A549 (cell line): ENCODE measurements around the gene SMARCB1. TPM values are rescaled to one million over a fixed set of nuclear protein-coding genes. Genes with fewer than 3 reads are reported as not detected.

ENCODE experiments used
- ATAC-seq, 2 experiments: fragments of 200-7000 bp in 1 of 2; fragments of >200 bp in 1 of 2; cut with Nextera tagmentation in 1 of 2; cut with Tn5 transposase in 1 of 2; 3 replicates each; pipeline versions ENCODE4 v1.8.0 to v1.9.1; 2018 to 2020; ENCODE audit warnings: mild to moderate bottlenecking in 1 of 2, moderate library complexity in 1 of 2
- CTCF ChIA-PET: fragments of 300-600 bp; sonication (Branson Sonifier 250); formaldehyde crosslinking; extraction: SDS; loops from one replicate; lab custom pipeline; 2021; ENCODE audit warnings: antibody characterized with exemption, inconsistent platforms; lab: Yijun Ruan, JAX
- POLR2A ChIA-PET: fragments of 350-600 bp; formaldehyde crosslinking; extraction: SDS; loops from one replicate; lab custom pipeline; 2021; ENCODE audit warnings: antibody characterized with exemption, inconsistent platforms; lab: Yijun Ruan, JAX
- DNase-seq, 2 experiments: peaks; one replicate each; pipeline versions ENCODE4 v3.0.0 to v3.0.0-alpha.2; 2011 to 2016; ENCODE audit warnings: low read depth in 1 of 2, low spot score in 1 of 2
- FAIRE-seq: peaks from 2 replicates; lab custom pipeline; 2011; peaks lifted over from hg19 to GRCh38; lab: Jason Lieb, UNC
- H3K27ac ChIP-seq, 2 experiments: fragments of >200 bp; sonication (Bioruptor Twin); formaldehyde crosslinking; 3 replicates each; pipeline ENCODE4 v1.5.1; 2016 to 2017
- H3K4me1 ChIP-seq: fragments of >200 bp; sonication (Bioruptor Twin); formaldehyde crosslinking; 3 replicates; pipeline ENCODE4 v1.6.1; 2016
- H3K4me2 ChIP-seq: fragments of >200 bp; sonication (Bioruptor Twin); formaldehyde crosslinking; 3 replicates; pipeline ENCODE4 v1.6.1; 2016
- H3K4me3 ChIP-seq: fragments of >200 bp; sonication (Bioruptor Twin); formaldehyde crosslinking; 3 replicates; pipeline ENCODE4 v1.5.1; 2016
- H3K9me3 ChIP-seq: fragments of >200 bp; sonication (Bioruptor Twin); formaldehyde crosslinking; 3 replicates; pipeline ENCODE4 v1.6.1; 2016
- CEBPB ChIP-seq, 2 experiments: fragments of >200 bp in 1 of 2; sonication (Bioruptor Twin) in 1 of 2; formaldehyde crosslinking in 1 of 2; IDR thresholded peaks; 2 replicates each; pipeline ENCODE4 v1.6.1; 2012 to 2016
- EHMT2 ChIP-seq: fragments of 200-600 bp; sonication (generic); IDR thresholded peaks from 2 replicates; pipeline ENCODE4 v1.6.1; 2016; ENCODE audit warnings: antibody characterized with exemption, low read depth, mild to moderate bottlenecking, moderate library complexity
- EP300 ChIP-seq, 2 experiments: fragments of >200 bp; sonication (Bioruptor Twin); formaldehyde crosslinking; IDR thresholded peaks; 2 replicates in 1 of 2; 3 replicates in 1 of 2; pipeline ENCODE4 v1.6.1; 2016 to 2017
- ESRRA ChIP-seq: fragments of 150-350 bp; IDR thresholded peaks from 2 replicates; pipeline ENCODE4 v1.6.1; 2014; ENCODE audit warnings: mild to moderate bottlenecking, low read length, borderline replicate concordance
- FOSB ChIP-seq: fragments of 250-450 bp; sonication (Bioruptor Pico); IDR thresholded peaks from 2 replicates; pipeline ENCODE4 v1.5.0; 2020; ENCODE audit warnings: mild to moderate bottlenecking, moderate library complexity
- HDAC2 ChIP-seq: fragments of 200-600 bp; sonication (generic); IDR thresholded peaks from 2 replicates; pipeline ENCODE4 v1.6.1; 2016
- HOXA7 ChIP-seq: fragments of 250-450 bp; sonication (Bioruptor Pico); IDR thresholded peaks from 2 replicates; pipeline ENCODE4 v1.5.0; 2020; ENCODE audit warnings: mild to moderate bottlenecking, moderate library complexity
- HOXB13 ChIP-seq: fragments of 250-450 bp; sonication (Bioruptor Pico); IDR thresholded peaks from 2 replicates; pipeline ENCODE4 v1.5.0; 2020; ENCODE audit warnings: low read depth, mild to moderate bottlenecking, moderate library complexity
- MAFK ChIP-seq: fragments of 450-650 bp; IDR thresholded peaks from 2 replicates; pipeline ENCODE4 v1.6.1; 2014; ENCODE audit not compliant: partially characterized antibody
- MAZ ChIP-seq: fragments of 150-350 bp; IDR thresholded peaks from 2 replicates; pipeline ENCODE4 v1.6.1; 2014; ENCODE audit warnings: antibody characterized with exemption, low read depth, low read length, borderline replicate concordance
- MYC ChIP-seq: IDR thresholded peaks from 2 replicates; pipeline ENCODE4 v1.6.1; 2012; ENCODE audit warnings: mild to moderate bottlenecking, inconsistent platforms, low read length, improper control_type of control experiment, borderline replicate concordance
- NR3C1 ChIP-seq: fragments of >200 bp; sonication (Bioruptor Twin); formaldehyde crosslinking; IDR thresholded peaks from 3 replicates; pipeline ENCODE4 v1.6.1; 2017
- POLR2A ChIP-seq: IDR thresholded peaks from 2 replicates; pipeline ENCODE4 v1.6.1; 2012; ENCODE audit warnings: mild to moderate bottlenecking, low read length
- POLR2AphosphoS2 ChIP-seq: conservative IDR thresholded peaks from 2 replicates; pipeline ENCODE4 v1.6.1; 2012; ENCODE audit warnings: low read length, improper control_type of control experiment, inconsistent platforms
- RAD21 ChIP-seq, 2 experiments: fragments of >200 bp in 1 of 2; sonication (Bioruptor Twin) in 1 of 2; formaldehyde crosslinking in 1 of 2; IDR thresholded peaks in 1 of 2; conservative IDR thresholded peaks in 1 of 2; 2 replicates in 1 of 2; 3 replicates in 1 of 2; pipeline ENCODE4 v1.6.1; 2012 to 2018; ENCODE audit warnings: inconsistent platforms in 1 of 2
- RARB ChIP-seq: fragments of 250-450 bp; sonication (Bioruptor Pico); IDR thresholded peaks from 2 replicates; pipeline ENCODE4 v1.8.0; 2021; ENCODE audit warnings: mild to moderate bottlenecking, moderate library complexity
- RNF2 ChIP-seq: fragments of 200-600 bp; sonication (generic); IDR thresholded peaks from 2 replicates; pipeline ENCODE4 v1.6.1; 2016; ENCODE audit warnings: low read depth, mild to moderate bottlenecking, antibody characterized with exemption, moderate library complexity, borderline replicate concordance
- ZC3H11A ChIP-seq: fragments of 450-650 bp; IDR thresholded peaks from 2 replicates; pipeline ENCODE4 v1.6.1; 2014; ENCODE audit warnings: antibody characterized with exemption, mild to moderate bottlenecking
- ZFP36 ChIP-seq: fragments of 450-650 bp; IDR thresholded peaks from 2 replicates; pipeline ENCODE4 v1.6.1; 2014; ENCODE audit warnings: borderline replicate concordance; ENCODE audit not compliant: partially characterized antibody
- WGBS: methylation state at CpG from one replicate; pipeline ENCODE4 v1.1.6; 2017; ENCODE audit errors: missing lambda C conversion rate; 5-methylcytosine and 5-hydroxymethylcytosine counted together
- polyA plus RNA-seq, 4 experiments: library from polyadenylated mRNA; depleted of rRNA in 3 of 4; stranded (reverse); fragments of >200 nt; fragmentation: RNase III in 1 of 4; extraction: RNeasy Plus Mini Kit Qiagen cat#74134 plus additional on column Dnase treatment in 1 of 4; gene quantifications; 2 replicates in 3 of 4; 3 replicates in 1 of 4; pipeline ENCODE4 v1.2.3, GENCODE V29; 2011 to 2017
- TF ChIP-seq, protein P1 (sequence below): fragments of 200-600 bp; sonication (generic); IDR thresholded peaks from 2 replicates; pipeline ENCODE4 v1.6.1; 2016; ENCODE audit warnings: antibody characterized with exemption, mild to moderate bottlenecking, moderate library complexity
- TF ChIP-seq, protein P2 (sequence below): IDR thresholded peaks from 2 replicates; pipeline ENCODE4 v1.6.1; 2012
- TF ChIP-seq, protein P3 (sequence below): IDR thresholded peaks from 2 replicates; pipeline ENCODE4 v1.6.1; 2012; ENCODE audit warnings: low read depth, borderline replicate concordance
- TF ChIP-seq, protein P4 (sequence below): fragments of >200 bp; sonication (Bioruptor Twin); formaldehyde crosslinking; IDR thresholded peaks from 3 replicates; pipeline ENCODE4 v1.5.1; 2016
- TF ChIP-seq, protein P5 (sequence below): fragments of 150-350 bp; IDR thresholded peaks from 2 replicates; pipeline ENCODE4 v1.6.1; 2014; ENCODE audit warnings: low read depth, mild to moderate bottlenecking, low read length

The SMARCB1 gene
- polyA plus RNA-seq, 2 of the 4 experiments (the other 2 are of a cell fraction) = 65.6 to 133 TPM

DNA sequence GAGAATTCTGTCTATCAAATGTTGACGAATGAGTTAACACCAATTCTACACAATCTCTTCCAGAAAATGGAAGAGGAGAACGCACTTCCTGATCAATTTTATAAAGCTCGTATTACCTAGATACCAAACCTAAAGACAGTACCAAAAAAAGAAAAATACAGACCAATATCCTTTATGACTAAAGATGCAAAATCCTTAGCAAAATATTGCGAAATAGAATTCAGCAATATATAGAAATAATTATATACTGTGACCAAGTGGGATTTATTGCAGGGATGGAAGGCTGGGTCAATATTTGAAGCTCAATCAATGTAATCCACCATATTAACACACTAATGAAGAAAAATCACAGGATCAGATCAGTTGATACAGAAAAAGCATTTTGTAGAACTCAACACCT lies 25.6 kb downstream of the SMARCB1 start:
- ATAC-seq (no peak), FAIRE-seq (no peak), DNase-seq (no peak)
- ChIA-PET POLR2A (no interaction called here), CTCF (interaction anchor here (2.7 to 3.8 kb wide), 2 partner anchors 37 to 45 kb away, joined by 7 to 18 read pairs; partner anchors contain the start of gene CHCHD10)
- no peak for TF ChIP-seq HOXB13 (CRISPR knock-in tag)
- TF ChIP-seq POLR2A = no peak
- TF ChIP-seq ZFP36 = no peak
- no peak for TF ChIP-seq HOXA7
- peak in 1 of 2 experiments; percentile 47; a peak in 1 of 4 replicates for TF ChIP-seq CEBPB (IDR thresholded peaks at IDR 0.05)
- TF ChIP-seq POLR2AphosphoS2 = no peak
- TF ChIP-seq FOSB (CRISPR knock-in tag) = no peak
- Histone ChIP-seq H3K4me1 (no peaks in the 10 kb centered on the region), H3K27ac (no peak overlapping the region), H3K9me3 (no peaks in the 10 kb centered on the region), H3K4me2 (no peak overlapping the region), H3K4me3 (no peak overlapping the region)
- 92% methylated on average over 4 of the region's 4 CpGs for WGBS

DNA sequence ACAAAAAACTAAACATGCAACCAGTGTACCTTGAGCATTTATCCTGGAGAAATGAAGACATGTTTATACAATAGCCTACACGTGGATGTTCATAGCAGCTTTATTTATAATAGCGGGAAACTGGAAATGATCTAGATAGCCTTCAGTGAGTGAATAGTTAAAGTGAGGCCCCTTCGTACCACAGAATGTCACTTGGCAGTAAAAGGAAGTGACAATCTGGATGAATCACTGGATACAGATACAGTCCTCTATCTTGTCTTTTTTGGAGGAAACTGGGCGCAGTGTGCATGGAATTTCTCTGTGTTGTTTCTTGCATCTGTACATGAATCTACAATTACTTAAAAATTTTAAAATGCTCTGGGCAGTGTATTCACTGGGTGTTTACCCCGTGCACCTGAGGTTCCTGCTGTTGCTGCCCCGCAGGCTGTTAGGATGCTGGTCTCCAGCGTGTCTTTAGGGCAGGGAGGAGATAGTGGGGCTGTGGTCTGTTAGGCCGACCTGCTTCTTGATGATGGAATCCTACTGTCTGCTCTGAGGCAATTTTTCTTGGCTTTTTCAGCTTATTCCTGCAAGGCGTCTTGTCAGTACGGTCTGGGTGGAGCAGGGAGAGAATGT lies 28.9 kb downstream of the SMARCB1 start:
- WGBS = 87% methylated on average over 9 of the region's 10 CpGs
- H3K4me3 ChIP-seq = no peak overlapping the region
- TF ChIP-seq EHMT2 (no peak), MAZ (no peak), FOSB (CRISPR knock-in tag) (no peak), RAD21 (conservative IDR thresholded peaks at IDR 0.05 in 1 of 2, IDR thresholded peaks at IDR 0.05 in 1 of 2) (no peak), MYC (no peak), RNF2 (no peak)
- TF ChIP-seq, protein P1, sequence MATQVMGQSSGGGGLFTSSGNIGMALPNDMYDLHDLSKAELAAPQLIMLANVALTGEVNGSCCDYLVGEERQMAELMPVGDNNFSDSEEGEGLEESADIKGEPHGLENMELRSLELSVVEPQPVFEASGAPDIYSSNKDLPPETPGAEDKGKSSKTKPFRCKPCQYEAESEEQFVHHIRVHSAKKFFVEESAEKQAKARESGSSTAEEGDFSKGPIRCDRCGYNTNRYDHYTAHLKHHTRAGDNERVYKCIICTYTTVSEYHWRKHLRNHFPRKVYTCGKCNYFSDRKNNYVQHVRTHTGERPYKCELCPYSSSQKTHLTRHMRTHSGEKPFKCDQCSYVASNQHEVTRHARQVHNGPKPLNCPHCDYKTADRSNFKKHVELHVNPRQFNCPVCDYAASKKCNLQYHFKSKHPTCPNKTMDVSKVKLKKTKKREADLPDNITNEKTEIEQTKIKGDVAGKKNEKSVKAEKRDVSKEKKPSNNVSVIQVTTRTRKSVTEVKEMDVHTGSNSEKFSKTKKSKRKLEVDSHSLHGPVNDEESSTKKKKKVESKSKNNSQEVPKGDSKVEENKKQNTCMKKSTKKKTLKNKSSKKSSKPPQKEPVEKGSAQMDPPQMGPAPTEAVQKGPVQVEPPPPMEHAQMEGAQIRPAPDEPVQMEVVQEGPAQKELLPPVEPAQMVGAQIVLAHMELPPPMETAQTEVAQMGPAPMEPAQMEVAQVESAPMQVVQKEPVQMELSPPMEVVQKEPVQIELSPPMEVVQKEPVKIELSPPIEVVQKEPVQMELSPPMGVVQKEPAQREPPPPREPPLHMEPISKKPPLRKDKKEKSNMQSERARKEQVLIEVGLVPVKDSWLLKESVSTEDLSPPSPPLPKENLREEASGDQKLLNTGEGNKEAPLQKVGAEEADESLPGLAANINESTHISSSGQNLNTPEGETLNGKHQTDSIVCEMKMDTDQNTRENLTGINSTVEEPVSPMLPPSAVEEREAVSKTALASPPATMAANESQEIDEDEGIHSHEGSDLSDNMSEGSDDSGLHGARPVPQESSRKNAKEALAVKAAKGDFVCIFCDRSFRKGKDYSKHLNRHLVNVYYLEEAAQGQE = no peak
- TF ChIP-seq, protein P2, sequence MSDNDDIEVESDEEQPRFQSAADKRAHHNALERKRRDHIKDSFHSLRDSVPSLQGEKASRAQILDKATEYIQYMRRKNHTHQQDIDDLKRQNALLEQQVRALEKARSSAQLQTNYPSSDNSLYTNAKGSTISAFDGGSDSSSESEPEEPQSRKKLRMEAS = no peak
- TF ChIP-seq, protein P3, sequence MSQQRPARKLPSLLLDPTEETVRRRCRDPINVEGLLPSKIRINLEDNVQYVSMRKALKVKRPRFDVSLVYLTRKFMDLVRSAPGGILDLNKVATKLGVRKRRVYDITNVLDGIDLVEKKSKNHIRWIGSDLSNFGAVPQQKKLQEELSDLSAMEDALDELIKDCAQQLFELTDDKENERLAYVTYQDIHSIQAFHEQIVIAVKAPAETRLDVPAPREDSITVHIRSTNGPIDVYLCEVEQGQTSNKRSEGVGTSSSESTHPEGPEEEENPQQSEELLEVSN = no peak
- TF ChIP-seq, all 56 proteins: peak for 0
- CTCF ChIA-PET = interaction anchor here (0.9 kb wide), 1 partner anchor 7 kb away, joined by 3 read pairs; no protein-coding TSS in a partner anchor
- H3K4me1 ChIP-seq = no peaks in the 10 kb centered on the region
- no peaks in the 10 kb centered on the region for H3K9me3 ChIP-seq
- ATAC-seq (no peak), FAIRE-seq (no peak), DNase-seq (no peak)
- H3K27ac ChIP-seq = no peak overlapping the region
- POLR2A ChIA-PET = no interaction called here
- no peak overlapping the region for H3K4me2 ChIP-seq

DNA sequence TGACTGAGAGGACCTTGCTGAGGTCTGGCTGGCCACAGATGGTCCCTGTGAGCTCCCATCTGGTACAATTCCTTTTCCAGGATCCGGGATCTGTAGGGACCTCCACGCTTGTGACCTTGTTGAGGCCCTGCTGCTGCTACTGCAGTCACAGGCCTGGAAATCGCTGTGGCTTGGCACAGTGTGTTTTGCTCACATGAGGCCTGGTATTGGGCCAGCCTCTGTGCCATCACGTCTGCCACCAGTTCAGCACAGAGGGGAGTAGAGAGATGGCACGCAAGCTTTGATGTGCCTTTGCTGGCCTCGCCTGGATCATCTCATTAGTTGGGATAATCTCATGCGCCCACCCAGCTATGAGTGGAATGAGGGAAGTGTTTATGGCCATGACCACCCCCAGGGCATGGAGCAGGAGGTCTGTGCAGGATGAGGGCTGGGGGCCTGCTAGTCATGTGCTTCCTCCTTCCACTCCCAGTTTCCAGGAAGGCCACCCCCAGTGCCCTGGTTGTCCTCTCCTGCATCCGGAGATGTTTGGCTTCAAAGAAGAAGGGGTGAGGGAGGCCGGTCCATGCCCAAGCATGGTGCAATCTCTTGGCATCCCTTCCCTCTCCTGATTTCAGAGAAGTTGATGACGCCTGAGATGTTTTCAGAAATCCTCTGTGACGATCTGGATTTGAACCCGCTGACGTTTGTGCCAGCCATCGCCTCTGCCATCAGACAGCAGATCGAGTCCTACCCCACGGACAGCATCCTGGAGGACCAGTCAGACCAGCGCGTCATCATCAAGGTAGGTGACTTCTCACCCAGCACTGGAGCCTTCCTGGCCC lies 29.6 kb downstream of the SMARCB1 start:
- 88% methylated on average over 13 of the region's 18 CpGs for WGBS
- CTCF ChIA-PET = no interaction called here
- H3K4me1 ChIP-seq = no peaks in the 10 kb centered on the region
- POLR2A ChIA-PET = no interaction called here
- H3K27ac ChIP-seq = no peak overlapping the region
- ATAC-seq (no peak), DNase-seq (no peak), FAIRE-seq (no peak)
- no peaks in the 10 kb centered on the region for H3K9me3 ChIP-seq
- no peak overlapping the region for H3K4me3 ChIP-seq
- H3K4me2 ChIP-seq = no peak overlapping the region
- TF ChIP-seq ESRRA (no peak), MAFK (no peak), POLR2A (no peak), ZC3H11A (no peak), HDAC2 (no peak), RARB (no peak), NR3C1 (no peak), MAZ (no peak), EP300 (IDR thresholded peaks at IDR 0.05) (no peak)
- TF ChIP-seq, protein P4, sequence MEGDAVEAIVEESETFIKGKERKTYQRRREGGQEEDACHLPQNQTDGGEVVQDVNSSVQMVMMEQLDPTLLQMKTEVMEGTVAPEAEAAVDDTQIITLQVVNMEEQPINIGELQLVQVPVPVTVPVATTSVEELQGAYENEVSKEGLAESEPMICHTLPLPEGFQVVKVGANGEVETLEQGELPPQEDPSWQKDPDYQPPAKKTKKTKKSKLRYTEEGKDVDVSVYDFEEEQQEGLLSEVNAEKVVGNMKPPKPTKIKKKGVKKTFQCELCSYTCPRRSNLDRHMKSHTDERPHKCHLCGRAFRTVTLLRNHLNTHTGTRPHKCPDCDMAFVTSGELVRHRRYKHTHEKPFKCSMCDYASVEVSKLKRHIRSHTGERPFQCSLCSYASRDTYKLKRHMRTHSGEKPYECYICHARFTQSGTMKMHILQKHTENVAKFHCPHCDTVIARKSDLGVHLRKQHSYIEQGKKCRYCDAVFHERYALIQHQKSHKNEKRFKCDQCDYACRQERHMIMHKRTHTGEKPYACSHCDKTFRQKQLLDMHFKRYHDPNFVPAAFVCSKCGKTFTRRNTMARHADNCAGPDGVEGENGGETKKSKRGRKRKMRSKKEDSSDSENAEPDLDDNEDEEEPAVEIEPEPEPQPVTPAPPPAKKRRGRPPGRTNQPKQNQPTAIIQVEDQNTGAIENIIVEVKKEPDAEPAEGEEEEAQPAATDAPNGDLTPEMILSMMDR = no peak
- TF ChIP-seq, protein P5, sequence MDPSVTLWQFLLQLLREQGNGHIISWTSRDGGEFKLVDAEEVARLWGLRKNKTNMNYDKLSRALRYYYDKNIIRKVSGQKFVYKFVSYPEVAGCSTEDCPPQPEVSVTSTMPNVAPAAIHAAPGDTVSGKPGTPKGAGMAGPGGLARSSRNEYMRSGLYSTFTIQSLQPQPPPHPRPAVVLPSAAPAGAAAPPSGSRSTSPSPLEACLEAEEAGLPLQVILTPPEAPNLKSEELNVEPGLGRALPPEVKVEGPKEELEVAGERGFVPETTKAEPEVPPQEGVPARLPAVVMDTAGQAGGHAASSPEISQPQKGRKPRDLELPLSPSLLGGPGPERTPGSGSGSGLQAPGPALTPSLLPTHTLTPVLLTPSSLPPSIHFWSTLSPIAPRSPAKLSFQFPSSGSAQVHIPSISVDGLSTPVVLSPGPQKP = no peak
